Activated B cell treated with CpG ODN at 0.5 μM for 24 hours (primary cell): ENCODE measurements around the gene ZBTB5. TPM values are rescaled to one million over a fixed set of nuclear protein-coding genes. Genes with fewer than 3 reads are reported as not detected.
A peak's percentile ranks its signal among the peaks of the same experiment; 100 is the strongest.

ENCODE experiments used
- ATAC-seq: fragments of 200-7000 bp; cut with Tn5 transposase; one replicate; pipeline ENCODE4 v1.10.0; 2021; ENCODE audit warnings: low read depth, mild to moderate bottlenecking, moderate library complexity
- CTCF ChIA-PET: fragments of 350-600 bp; sonication (Branson Sonifier 250); formaldehyde crosslinking; loops from one replicate; lab custom pipeline; 2021; ENCODE audit warnings: antibody characterized with exemption; lab: Charles Lee
- POLR2A ChIA-PET: fragments of 350-600 bp; sonication (Branson Sonifier 250); formaldehyde crosslinking; loops from one replicate; lab custom pipeline; 2021; ENCODE audit warnings: antibody characterized with exemption; lab: Charles Lee
- DNase-seq: peaks from one replicate; pipeline ENCODE4 v3.0.0; 2022
- H3K27ac Mint-ChIP-seq: one replicate; pipeline ENCODE4 v1.8.0; 2020; ENCODE audit warnings: mixed read lengths
- H3K27me3 Mint-ChIP-seq: one replicate; pipeline ENCODE4 v1.8.0; 2021; ENCODE audit warnings: mixed read lengths
- H3K36me3 Mint-ChIP-seq: one replicate; pipeline ENCODE4 v1.8.0; 2021; ENCODE audit warnings: low read depth, mixed read lengths
- H3K4me1 Mint-ChIP-seq: one replicate; pipeline ENCODE4 v1.8.0; 2021; ENCODE audit warnings: mixed read lengths
- H3K4me3 Mint-ChIP-seq: one replicate; pipeline ENCODE4 v1.8.0; 2020; ENCODE audit warnings: mild to moderate bottlenecking, mixed read lengths
- H3K9me3 Mint-ChIP-seq: one replicate; pipeline ENCODE4 v1.8.0; 2020; ENCODE audit warnings: mixed read lengths
- intact Hi-C: fragments of 100-400 bp; cut with micrococcal nuclease; formaldehyde crosslinking; loops from one replicate; pipeline ENCODE4 v1.15.1; 2024
- total RNA-seq: library from RNA; stranded (reverse); gene quantifications from 2 replicates; pipeline ENCODE4 v1.2.3, GENCODE V29; 2022
- TF ChIP-seq, protein P1 (sequence below): fragments of 200-600 bp; IDR thresholded peaks from one replicate; pipeline ENCODE4 v1.8.0; 2022; ENCODE audit warnings: antibody characterized with exemption, mild to moderate bottlenecking

The ZBTB5 gene
- total RNA-seq, 1 donor from 2014 or later, result 28.1 TPM

GRCh38 chr9:37464426-37465248 lies 613 bp downstream of the ZBTB5 start:
- peak; percentile 83 for DNase-seq
- CTCF ChIA-PET, result no interaction called here
- Mint-ChIP-seq H3K36me3 (peaks cover 28% of the 10 kb centered on the region), H3K4me1 (peaks cover 36% of the 10 kb centered on the region), H3K27ac (peak overlapping the region; percentile 98), H3K27me3 (no peaks in the 10 kb centered on the region), H3K4me3 (peak overlapping the region; percentile 98), H3K9me3 (no peaks in the 10 kb centered on the region)
- intact Hi-C loops, result no loop called here
- POLR2A ChIA-PET, result interaction anchor here (0.6 to 2.5 kb wide), 29 partner anchors 12 to 805 kb away, joined by 3 to 25 read pairs (median 4); partner anchors contain the start of genes EXOSC3, FBXO10, GRHPR and POLR1E
- peak; percentile 49 for ATAC-seq
- TF ChIP-seq, protein P1, sequence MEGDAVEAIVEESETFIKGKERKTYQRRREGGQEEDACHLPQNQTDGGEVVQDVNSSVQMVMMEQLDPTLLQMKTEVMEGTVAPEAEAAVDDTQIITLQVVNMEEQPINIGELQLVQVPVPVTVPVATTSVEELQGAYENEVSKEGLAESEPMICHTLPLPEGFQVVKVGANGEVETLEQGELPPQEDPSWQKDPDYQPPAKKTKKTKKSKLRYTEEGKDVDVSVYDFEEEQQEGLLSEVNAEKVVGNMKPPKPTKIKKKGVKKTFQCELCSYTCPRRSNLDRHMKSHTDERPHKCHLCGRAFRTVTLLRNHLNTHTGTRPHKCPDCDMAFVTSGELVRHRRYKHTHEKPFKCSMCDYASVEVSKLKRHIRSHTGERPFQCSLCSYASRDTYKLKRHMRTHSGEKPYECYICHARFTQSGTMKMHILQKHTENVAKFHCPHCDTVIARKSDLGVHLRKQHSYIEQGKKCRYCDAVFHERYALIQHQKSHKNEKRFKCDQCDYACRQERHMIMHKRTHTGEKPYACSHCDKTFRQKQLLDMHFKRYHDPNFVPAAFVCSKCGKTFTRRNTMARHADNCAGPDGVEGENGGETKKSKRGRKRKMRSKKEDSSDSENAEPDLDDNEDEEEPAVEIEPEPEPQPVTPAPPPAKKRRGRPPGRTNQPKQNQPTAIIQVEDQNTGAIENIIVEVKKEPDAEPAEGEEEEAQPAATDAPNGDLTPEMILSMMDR, result no peak

DNA sequence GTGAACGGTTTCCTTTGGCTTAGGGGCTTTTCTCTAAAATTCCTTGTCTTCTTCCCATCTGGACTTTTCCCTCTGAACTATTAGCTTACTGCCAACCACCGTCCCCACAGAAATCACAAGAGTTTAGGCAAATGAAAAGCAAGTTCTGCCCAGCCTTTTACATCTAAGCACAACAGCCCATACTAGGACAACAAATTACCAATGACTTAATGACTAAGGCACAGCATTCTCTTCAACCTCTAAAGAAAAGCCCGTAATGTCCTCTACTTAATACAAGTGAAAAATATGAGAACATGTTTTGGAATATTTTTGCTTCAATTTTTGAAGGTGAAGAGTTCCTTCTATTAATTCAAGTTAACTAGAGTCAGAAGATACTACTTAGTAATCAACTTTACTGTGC lies 1.2 kb downstream of the ZBTB5 start:
- Mint-ChIP-seq H3K27ac (peak overlapping the region; percentile 98), H3K4me3 (peak overlapping the region; percentile 98), H3K4me1 (peaks cover 38% of the 10 kb centered on the region), H3K9me3 (no peaks in the 10 kb centered on the region), H3K36me3 (peaks cover 28% of the 10 kb centered on the region), H3K27me3 (no peaks in the 10 kb centered on the region)
- DNase-seq, result no peak
- intact Hi-C loops, result no loop called here
- no peak for ATAC-seq
- POLR2A ChIA-PET, result interaction anchor here (0.6 to 2.5 kb wide), 5 partner anchors 23 to 473 kb away, joined by 3 to 8 read pairs (median 4); no protein-coding TSS in a partner anchor
- TF ChIP-seq, protein P1, result no peak
- CTCF ChIA-PET, result no interaction called here

DNA sequence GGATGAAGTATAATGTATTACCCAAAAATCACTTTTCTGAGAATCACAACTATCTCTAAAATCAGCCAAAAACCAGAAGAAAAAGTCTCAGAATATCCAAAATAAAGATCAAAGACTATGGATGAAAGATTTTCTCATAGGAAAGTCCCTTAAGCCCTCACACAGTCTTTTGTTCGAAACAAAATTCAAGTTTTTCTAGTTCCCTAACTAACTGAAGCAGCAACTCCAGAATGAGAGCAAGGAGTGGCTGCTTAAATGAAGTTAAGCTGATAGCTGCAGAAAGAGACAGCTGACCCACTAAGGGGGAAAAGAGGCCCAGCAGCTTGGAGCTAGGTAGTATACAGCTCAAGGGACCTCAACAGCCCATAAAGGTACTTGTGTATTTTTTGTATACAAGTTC lies 8.4 kb downstream of the ZBTB5 start:
- CTCF ChIA-PET, result no interaction called here
- peaks cover 34% of the 10 kb centered on the region for H3K36me3 Mint-ChIP-seq
- POLR2A ChIA-PET, result no interaction called here
- no peak overlapping the region for H3K27ac Mint-ChIP-seq
- no peak for DNase-seq
- H3K4me3 Mint-ChIP-seq, result no peak overlapping the region
- no peaks in the 10 kb centered on the region for H3K27me3 Mint-ChIP-seq
- H3K9me3 Mint-ChIP-seq, result no peaks in the 10 kb centered on the region
- no peak for ATAC-seq
- intact Hi-C loops, result no loop called here
- peaks cover 55% of the 10 kb centered on the region for H3K4me1 Mint-ChIP-seq
- TF ChIP-seq, protein P1, result no peak

DNA sequence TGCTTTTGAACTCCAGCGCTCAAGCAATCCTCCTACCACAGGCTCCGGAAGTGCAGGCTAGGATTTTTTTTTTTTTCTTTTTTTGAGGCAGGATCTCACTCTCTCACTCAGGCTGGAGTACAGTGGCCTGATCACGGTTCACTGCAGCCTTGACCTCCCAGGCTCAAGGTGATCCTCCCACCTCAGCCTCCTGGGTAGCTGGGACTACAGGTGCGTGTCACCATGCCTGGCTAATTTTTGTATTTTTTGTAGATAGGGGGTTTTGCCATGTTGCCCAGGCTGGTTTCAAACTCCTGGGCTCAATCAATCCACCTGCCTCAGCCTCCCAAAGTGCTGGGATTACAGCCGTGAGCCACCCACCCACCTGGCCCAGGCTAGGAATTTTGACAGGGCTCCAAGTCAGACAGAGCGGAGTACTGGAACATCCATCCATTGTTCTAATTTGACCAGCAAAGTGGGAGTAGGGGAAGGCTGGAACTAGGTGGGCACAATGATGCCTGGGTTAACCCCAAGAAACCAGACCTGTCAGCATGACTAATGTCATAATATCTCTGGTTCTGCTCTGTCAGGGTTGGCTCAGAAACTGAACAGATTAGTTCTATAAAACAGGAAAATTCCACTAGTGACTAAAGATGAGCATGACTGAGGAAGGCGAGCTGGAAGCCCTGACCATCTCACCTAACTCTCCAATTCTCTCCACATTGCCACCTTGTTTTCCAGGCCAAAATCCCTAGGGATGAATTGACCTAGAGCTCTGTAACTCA lies 9.2 kb downstream of the ZBTB5 start:
- Mint-ChIP-seq H3K36me3 (peaks cover 34% of the 10 kb centered on the region), H3K27me3 (no peaks in the 10 kb centered on the region), H3K27ac (peak overlapping the region; percentile 61), H3K4me3 (no peak overlapping the region), H3K9me3 (no peaks in the 10 kb centered on the region), H3K4me1 (peaks cover 57% of the 10 kb centered on the region)
- intact Hi-C loops, result no loop called here
- TF ChIP-seq, protein P1, result no peak
- ChIA-PET CTCF (no interaction called here), POLR2A (no interaction called here)
- ATAC-seq, result no peak
- no peak for DNase-seq

- ATAC-seq, result no peak
- ChIA-PET POLR2A (no interaction called here), CTCF (no interaction called here)
- Mint-ChIP-seq H3K9me3 (no peaks in the 10 kb centered on the region), H3K4me3 (no peak overlapping the region), H3K27ac (no peak overlapping the region), H3K27me3 (no peaks in the 10 kb centered on the region), H3K36me3 (peaks cover 46% of the 10 kb centered on the region), H3K4me1 (peaks cover 60% of the 10 kb centered on the region)
- TF ChIP-seq, protein P1, result no peak
- intact Hi-C loops, result no loop called here
- DNase-seq, result no peak
Observed at GRCh38 chr9:37454238-37454637, 11.0 kb downstream of the ZBTB5 start.
